Measurements from ENCODE around the gene VEZT.

The VEZT gene

GRCh38 chr12:95187865-95188415 lies 29.7 kb upstream of the VEZT start:
- no peaks in the 10 kb centered on the region for H3K9me2 ChIP-seq (replicated peaks; ENCODE audit: low read depth, low read length)
- no peaks in the 10 kb centered on the region for H3K36me3 ChIP-seq (ENCODE audit: insufficient read depth, low read length)
- no peak overlapping the region for H3K4me3 ChIP-seq (ENCODE audit: low read length, poor library complexity, severe bottlenecking)
- no peak overlapping the region for H2AFZ ChIP-seq (ENCODE audit: low read length)
- no peaks in the 10 kb centered on the region for H4K20me1 ChIP-seq (ENCODE audit: insufficient read depth, low read length, poor library complexity, severe bottlenecking)
- no peak overlapping the region for H3K9ac ChIP-seq (ENCODE audit: low read depth, low read length, poor library complexity, severe bottlenecking)
- no peaks in the 10 kb centered on the region; the same call in 1 of the 2 replicates for H3F3A ChIP-seq (ENCODE audit: low read depth)
- no peaks in the 10 kb centered on the region for H3K9me3 ChIP-seq (ENCODE audit: insufficient read depth, low read depth, low read length)
- no peaks in the 10 kb centered on the region for H3K79me2 ChIP-seq (ENCODE audit: insufficient read depth, low read length)
- no peak overlapping the region for H3K4me2 ChIP-seq (ENCODE audit: low read depth, low read length, poor library complexity, severe bottlenecking)
- TF ChIP-seq EZH2phosphoT487 (IDR thresholded peaks at IDR 0.05; ENCODE audit: borderline replicate concordance), result no peak
- TF ChIP-seq CTCF (conservative IDR thresholded peaks at IDR 0.05; ENCODE audit: low read length), result no peak
- H3K4me1 ChIP-seq (ENCODE audit: insufficient read depth, low read length, poor library complexity, severe bottlenecking), result peaks cover 4% of the 10 kb centered on the region
- H3K27me3 ChIP-seq (ENCODE audit: insufficient read depth, low read length, poor library complexity, severe bottlenecking), result no peaks in the 10 kb centered on the region

GRCh38 chr12:95191060-95191696 lies 26.4 kb upstream of the VEZT start:
- Histone ChIP-seq H3K4me3 (ENCODE audit: low read length, poor library complexity, severe bottlenecking) (no peak overlapping the region), H3K4me2 (ENCODE audit: low read depth, low read length, poor library complexity, severe bottlenecking) (no peak overlapping the region), H3K27me3 (ENCODE audit: insufficient read depth, low read length, poor library complexity, severe bottlenecking) (no peaks in the 10 kb centered on the region), H3K9ac (ENCODE audit: low read depth, low read length, poor library complexity, severe bottlenecking) (no peak overlapping the region), H3F3A (ENCODE audit: low read depth) (no peaks in the 10 kb centered on the region; the same call in 1 of the 2 replicates), H2AFZ (ENCODE audit: low read length) (no peak overlapping the region), H4K20me1 (ENCODE audit: insufficient read depth, low read length, poor library complexity, severe bottlenecking) (no peaks in the 10 kb centered on the region), H3K9me2 (replicated peaks; ENCODE audit: low read depth, low read length) (no peaks in the 10 kb centered on the region), H3K4me1 (ENCODE audit: insufficient read depth, low read length, poor library complexity, severe bottlenecking) (peaks cover 4% of the 10 kb centered on the region), H3K9me3 (ENCODE audit: insufficient read depth, low read depth, low read length) (no peaks in the 10 kb centered on the region), H3K36me3 (ENCODE audit: insufficient read depth, low read length) (no peaks in the 10 kb centered on the region), H3K79me2 (ENCODE audit: insufficient read depth, low read length) (no peaks in the 10 kb centered on the region)
- TF ChIP-seq CTCF (conservative IDR thresholded peaks at IDR 0.05; ENCODE audit: low read length) (no peak), EZH2phosphoT487 (IDR thresholded peaks at IDR 0.05; ENCODE audit: borderline replicate concordance) (no peak)

GRCh38 chr12:95192271-95192670 lies 25.3 kb upstream of the VEZT start:
- no peaks in the 10 kb centered on the region for H3K79me2 ChIP-seq (ENCODE audit: insufficient read depth, low read length)
- H2AFZ ChIP-seq (ENCODE audit: low read length), result no peak overlapping the region

More at GRCh38 chr12:95192271-95192670, 25.3 kb upstream of the VEZT start:
- no peak for TF ChIP-seq CTCF (conservative IDR thresholded peaks at IDR 0.05; ENCODE audit: low read length)
- TF ChIP-seq EZH2phosphoT487 (IDR thresholded peaks at IDR 0.05; ENCODE audit: borderline replicate concordance), result no peak
- no peak overlapping the region for H3K4me2 ChIP-seq (ENCODE audit: low read depth, low read length, poor library complexity, severe bottlenecking)
- H3K4me3 ChIP-seq (ENCODE audit: low read length, poor library complexity, severe bottlenecking), result no peak overlapping the region
- H3K9me2 ChIP-seq (replicated peaks; ENCODE audit: low read depth, low read length), result no peaks in the 10 kb centered on the region
- no peaks in the 10 kb centered on the region; the same call in 1 of the 2 replicates for H3F3A ChIP-seq (ENCODE audit: low read depth)
- no peaks in the 10 kb centered on the region for H3K36me3 ChIP-seq (ENCODE audit: insufficient read depth, low read length)
- H3K9me3 ChIP-seq (ENCODE audit: insufficient read depth, low read depth, low read length), result no peaks in the 10 kb centered on the region
- peaks cover 4% of the 10 kb centered on the region for H3K4me1 ChIP-seq (ENCODE audit: insufficient read depth, low read length, poor library complexity, severe bottlenecking)
- H3K9ac ChIP-seq (ENCODE audit: low read depth, low read length, poor library complexity, severe bottlenecking), result no peak overlapping the region
- H4K20me1 ChIP-seq (ENCODE audit: insufficient read depth, low read length, poor library complexity, severe bottlenecking), result no peaks in the 10 kb centered on the region
- no peaks in the 10 kb centered on the region for H3K27me3 ChIP-seq (ENCODE audit: insufficient read depth, low read length, poor library complexity, severe bottlenecking)
